Neutrophil (primary cell): ENCODE measurements around the gene TCL1B.
"Not testable (repeated sequence)": the region's sequence is repeated elsewhere in the genome, so short reads cannot be mapped to it uniquely, and the experiment has no call there.

Experiments used
- H3K27ac ChIP-seq: fragments of 200-600 bp; sonication (generic); 2 replicates; pipeline ENCODE4 v1.5.1; 2016; ENCODE audit warnings: mild to moderate bottlenecking, moderate library complexity
- H3K27me3 ChIP-seq: fragments of 200-600 bp; sonication (generic); 2 replicates; pipeline ENCODE4 v1.6.0; 2016; ENCODE audit warnings: mild to moderate bottlenecking
- H3K36me3 ChIP-seq: fragments of 200-600 bp; sonication (generic); 2 replicates; pipeline ENCODE4 v1.5.1; 2017
- H3K4me1 ChIP-seq, 2 experiments: fragments of 200-600 bp in 1 of 2; sonication (generic) in 1 of 2; 1 replicate in 1 of 2; 2 replicates in 1 of 2; pipeline versions ENCODE4 v1.5.1 to v1.6.1; 2013 to 2016; ENCODE audit warnings: low read depth in 1 of 2, low read length in 1 of 2, mild to moderate bottlenecking in 1 of 2, moderate library complexity in 1 of 2; ENCODE audit not compliant: control insufficient read depth in 1 of 2, insufficient read depth in 1 of 2
- H3K4me3 ChIP-seq, 2 experiments: fragments of 200-600 bp in 1 of 2; sonication (generic) in 1 of 2; 1 replicate in 1 of 2; 2 replicates in 1 of 2; pipeline ENCODE4 v1.5.1; 2013 to 2016; ENCODE audit warnings: low read depth in 1 of 2, low read length in 1 of 2, mild to moderate bottlenecking in 1 of 2, moderate library complexity in 1 of 2
- H3K9me3 ChIP-seq: fragments of 200-600 bp; sonication (generic); 2 replicates; pipeline ENCODE4 v1.5.1; 2016
- CTCF ChIP-seq: fragments of 200-600 bp; sonication (generic); IDR thresholded peaks from 2 replicates; pipeline ENCODE4 v1.5.1; 2016; ENCODE audit warnings: antibody characterized with exemption

TCL1B gene

GRCh38 chr14:95663226-95663797 lies 22.9 kb upstream of the TCL1B start:
- peaks cover 5% of the 10 kb centered on the region for H3K27me3 ChIP-seq
- H3K36me3 ChIP-seq, result no peaks in the 10 kb centered on the region
- H3K4me3 ChIP-seq, result no peak overlapping the region
- H3K4me1 ChIP-seq, result no peaks in the 10 kb centered on the region
- TF ChIP-seq CTCF, result no peak
- H3K27ac ChIP-seq, result no peak overlapping the region
- no peaks in the 10 kb centered on the region for H3K9me3 ChIP-seq

GRCh38 chr14:95664066-95664465 lies 22.2 kb upstream of the TCL1B start:
- no peaks in the 10 kb centered on the region for H3K36me3 ChIP-seq
- peaks cover 5% of the 10 kb centered on the region for H3K27me3 ChIP-seq
- TF ChIP-seq CTCF, result no peak
- no peaks in the 10 kb centered on the region for H3K9me3 ChIP-seq
- no peak overlapping the region for H3K27ac ChIP-seq
- no peak overlapping the region for H3K4me3 ChIP-seq
- no peaks in the 10 kb centered on the region for H3K4me1 ChIP-seq

GRCh38 chr14:95664546-95664945 lies 21.7 kb upstream of the TCL1B start:
- no peak for TF ChIP-seq CTCF
- Histone ChIP-seq H3K36me3 (no peaks in the 10 kb centered on the region), H3K4me3 (no peak overlapping the region), H3K4me1 (no peaks in the 10 kb centered on the region), H3K9me3 (no peaks in the 10 kb centered on the region), H3K27ac (no peak overlapping the region), H3K27me3 (peaks cover 5% of the 10 kb centered on the region)

GRCh38 chr14:95665530-95665929 lies 20.7 kb upstream of the TCL1B start:
- not testable (repeated sequence) for H3K4me3 ChIP-seq, H3K27ac ChIP-seq

GRCh38 chr14:95666450-95666849 lies 19.8 kb upstream of the TCL1B start:
- H3K4me3 ChIP-seq, result no peak overlapping the region
- no peak overlapping the region for H3K27ac ChIP-seq
- H3K9me3 ChIP-seq, result no peaks in the 10 kb centered on the region
- TF ChIP-seq CTCF, result no peak
- H3K4me1 ChIP-seq, result no peaks in the 10 kb centered on the region
- no peaks in the 10 kb centered on the region for H3K36me3 ChIP-seq
- peaks cover 5% of the 10 kb centered on the region for H3K27me3 ChIP-seq

More at GRCh38 chr14:95665530-95665929, 20.7 kb upstream of the TCL1B start:
- H3K36me3 ChIP-seq, H3K9me3 ChIP-seq, H3K27me3 ChIP-seq, H3K4me1 ChIP-seq: not testable (repeated sequence)

- H3K9me3 ChIP-seq, result no peaks in the 10 kb centered on the region
- peaks cover 5% of the 10 kb centered on the region for H3K27me3 ChIP-seq
- H3K4me1 ChIP-seq, result no peaks in the 10 kb centered on the region
- no peak overlapping the region for H3K27ac ChIP-seq
- TF ChIP-seq CTCF, result no peak
- H3K36me3 ChIP-seq, result no peaks in the 10 kb centered on the region
- no peak overlapping the region for H3K4me3 ChIP-seq
Measured at GRCh38 chr14:95667249-95667693, 19.0 kb upstream of the TCL1B start.
